GM18508 (cell line): ENCODE results near the gene DLG4.
"Not testable (repeated sequence)": the region's sequence is repeated elsewhere in the genome, so short reads cannot be mapped to it uniquely, and the experiment has no call there.

Experiments used
- ATAC-seq: cut with Tn5 transposase; IDR thresholded peaks from one replicate; pipeline ENCODE4 v1.9.1; 2021; ENCODE audit warnings: moderate number of reproducible peaks; ENCODE audit not compliant: insufficient read depth, unreplicated experiment

Gene DLG4

GRCh38 chr17:7191571-7192270 is 27.9 kb downstream of the DLG4 start:
- no peak for ATAC-seq

GRCh38 chr17:7191069-7191468 is 28.6 kb downstream of the DLG4 start:
- ATAC-seq, result no peak

GRCh38 chr17:7190276-7190917 is 29.2 kb downstream of the DLG4 start:
- no peak for ATAC-seq

- no peak for ATAC-seq
Measured at GRCh38 chr17:7186241-7186640, 33.4 kb downstream of the DLG4 start.

GRCh38 chr17:7184647-7185046 is 35.0 kb downstream of the DLG4 start:
- no peak for ATAC-seq

- no peak for ATAC-seq
Measured at GRCh38 chr17:7184091-7184488, 35.5 kb downstream of the DLG4 start.

GRCh38 chr17:7183433-7184090 is 36.1 kb downstream of the DLG4 start:
- ATAC-seq, result no peak

- ATAC-seq, result not testable (repeated sequence)
Measured at GRCh38 chr17:7182101-7182500, 37.5 kb downstream of the DLG4 start.

- no peak for ATAC-seq
Measured at GRCh38 chr17:7179317-7180254, 40.0 kb downstream of the DLG4 start, which contains the start of gene ASGR1. ASGR1 (minus strand) TSS chr17:7179370; CDS start chr17:7178563, 807 bp downstream.

GRCh38 chr17:7178973-7179316 is 40.7 kb downstream of the DLG4 start:
- ATAC-seq, result no peak

- no peak for ATAC-seq
Measured at GRCh38 chr17:7177954-7178477, 41.6 kb downstream of the DLG4 start.

GRCh38 chr17:7177191-7177953 is 42.3 kb downstream of the DLG4 start:
- ATAC-seq, result no peak

GRCh38 chr17:7176841-7177190 is 42.8 kb downstream of the DLG4 start:
- no peak for ATAC-seq

- no peak for ATAC-seq
Measured at GRCh38 chr17:7176107-7176840, 43.4 kb downstream of the DLG4 start.

GRCh38 chr17:7175330-7175733 is 44.3 kb downstream of the DLG4 start:
- ATAC-seq, result no peak

- no peak for ATAC-seq
Measured at GRCh38 chr17:7174603-7175326, 44.9 kb downstream of the DLG4 start.

GRCh38 chr17:7173687-7174602 is 45.7 kb downstream of the DLG4 start:
- no peak for ATAC-seq
